ENCODE measurements around the gene NRXN2. TPM values are rescaled to one million over a fixed set of nuclear protein-coding genes. Genes with fewer than 3 reads are reported as not detected.

NRXN2 gene
- total RNA-seq, 2 experiments from 2014 or later = 0.07 to 0.22 TPM

- Mint-ChIP-seq H3K9me3 (no peaks in the 10 kb centered on the region), H3K27me3 (peaks cover 14% of the 10 kb centered on the region), H3K4me3 (no peak overlapping the region), H3K27ac (no peak overlapping the region), H3K4me1 (ENCODE audit: low read depth) (peaks cover 1% of the 10 kb centered on the region), H3K36me3 (ENCODE audit: low read depth) (no peaks in the 10 kb centered on the region)
- intact Hi-C loops (cut with micrococcal nuclease) = no loop called here
- TF ChIP-seq CTCF (IDR thresholded peaks at IDR 0.05) = no peak
- DNase-seq (no peak), ATAC-seq (no peak)
- ChIA-PET POLR2A (no interaction called here), CTCF (interaction anchor here (0.9 to 5.2 kb wide), 2 partner anchors 9 to 249 kb away, joined by 3 to 31 read pairs; no protein-coding TSS in a partner anchor)
Observed at GRCh38 chr11:64698427-64698826, 24.6 kb downstream of the NRXN2 start.

GRCh38 chr11:64697663-64698375, 25.2 kb downstream of the NRXN2 start:
- H3K4me1 Mint-ChIP-seq (ENCODE audit: low read depth) = peaks cover 6% of the 10 kb centered on the region
- DNase-seq (no peak), ATAC-seq (no peak)
- intact Hi-C loops (cut with micrococcal nuclease) = no loop called here
- H3K36me3 Mint-ChIP-seq (ENCODE audit: low read depth) = no peaks in the 10 kb centered on the region
- ChIA-PET CTCF (interaction anchor here (0.9 to 5.2 kb wide), 2 partner anchors 9 to 249 kb away, joined by 3 to 31 read pairs; no protein-coding TSS in a partner anchor), POLR2A (interaction anchor here (0.6 kb wide), 1 partner anchor 20 kb away, joined by 4 read pairs; no protein-coding TSS in a partner anchor)
- H3K27me3 Mint-ChIP-seq = peaks cover 15% of the 10 kb centered on the region
- H3K9me3 Mint-ChIP-seq = no peaks in the 10 kb centered on the region
- no peak overlapping the region for H3K27ac Mint-ChIP-seq
- H3K4me3 Mint-ChIP-seq = no peak overlapping the region
- no peak for TF ChIP-seq CTCF (IDR thresholded peaks at IDR 0.05)

- Mint-ChIP-seq H3K9me3 (no peaks in the 10 kb centered on the region), H3K36me3 (ENCODE audit: low read depth) (no peaks in the 10 kb centered on the region), H3K27me3 (peaks cover 22% of the 10 kb centered on the region), H3K4me3 (no peak overlapping the region), H3K4me1 (ENCODE audit: low read depth) (peaks cover 17% of the 10 kb centered on the region), H3K27ac (no peak overlapping the region)
- no peak for TF ChIP-seq CTCF (IDR thresholded peaks at IDR 0.05)
- intact Hi-C loops (cut with micrococcal nuclease) = no loop called here
- DNase-seq (no peak), ATAC-seq (no peak)
- CTCF ChIA-PET = no interaction called here
- POLR2A ChIA-PET = no interaction called here
Observed at GRCh38 chr11:64696045-64696444, 27.0 kb downstream of the NRXN2 start.

- Mint-ChIP-seq H3K4me1 (ENCODE audit: low read depth) (peaks cover 17% of the 10 kb centered on the region), H3K27ac (no peak overlapping the region), H3K27me3 (peaks cover 22% of the 10 kb centered on the region), H3K4me3 (no peak overlapping the region), H3K9me3 (no peaks in the 10 kb centered on the region), H3K36me3 (ENCODE audit: low read depth) (no peaks in the 10 kb centered on the region)
- TF ChIP-seq CTCF (IDR thresholded peaks at IDR 0.05) = no peak
- ATAC-seq (no peak), DNase-seq (no peak)
- ChIA-PET POLR2A (no interaction called here), CTCF (no interaction called here)
- intact Hi-C loops (cut with micrococcal nuclease) = no loop called here
Observed at GRCh38 chr11:64695548-64695947, 27.4 kb downstream of the NRXN2 start.

GRCh38 chr11:64694821-64695365, 28.1 kb downstream of the NRXN2 start:
- POLR2A ChIA-PET = interaction anchor here (0.7 to 0.9 kb wide), 2 partner anchors 15 to 67 kb away, joined by 3 read pairs; no protein-coding TSS in a partner anchor
- no peak for ATAC-seq
- TF ChIP-seq CTCF (IDR thresholded peaks at IDR 0.05) = no peak
- CTCF ChIA-PET = interaction anchor here (1.8 kb wide), 1 partner anchor 10 kb away, joined by 12 read pairs; no protein-coding TSS in a partner anchor
- Mint-ChIP-seq H3K4me3 (no peak overlapping the region), H3K9me3 (no peaks in the 10 kb centered on the region), H3K27me3 (peaks cover 22% of the 10 kb centered on the region), H3K36me3 (ENCODE audit: low read depth) (no peaks in the 10 kb centered on the region), H3K4me1 (ENCODE audit: low read depth) (peaks cover 17% of the 10 kb centered on the region), H3K27ac (no peak overlapping the region)
- intact Hi-C loops (cut with micrococcal nuclease) = no loop called here
- peak; percentile 22 for DNase-seq
